Smooth muscle cell (in vitro differentiated cells): ENCODE data around the gene ATP12A. TPM values are rescaled to one million over a fixed set of nuclear protein-coding genes. Genes with fewer than 3 reads are reported as not detected.

ENCODE experiments used
- DNase-seq: peaks from one replicate; lab custom pipeline; 2025; ENCODE audit not compliant: unreplicated experiment; lab: John Stamatoyannopoulos, UW
- H2AFZ ChIP-seq: fragments of 200-600 bp; sonication (generic); 2 replicates; pipeline ENCODE4 v1.6.0; 2016; ENCODE audit warnings: antibody characterized with exemption, low read depth, mild to moderate bottlenecking
- H3F3A ChIP-seq: fragments of 200-600 bp; sonication (generic); 2 replicates; pipeline ENCODE4 v1.6.0; 2017; ENCODE audit warnings: antibody characterized with exemption, low read depth
- H3K27ac ChIP-seq: fragments of 200-600 bp; sonication (generic); 2 replicates; pipeline ENCODE4 v1.5.1; 2016; ENCODE audit warnings: low read depth, mild to moderate bottlenecking
- H3K27me3 ChIP-seq: fragments of 200-600 bp; sonication (generic); 2 replicates; pipeline ENCODE4 v1.6.1; 2016; ENCODE audit warnings: low read depth, mild to moderate bottlenecking
- H3K36me3 ChIP-seq: fragments of 200-600 bp; sonication (generic); 2 replicates; pipeline ENCODE4 v1.5.1; 2016; ENCODE audit warnings: low read depth
- H3K4me1 ChIP-seq: fragments of 200-600 bp; sonication (generic); 2 replicates; pipeline ENCODE4 v1.5.1; 2016; ENCODE audit warnings: low read depth
- H3K4me2 ChIP-seq: fragments of 200-600 bp; sonication (generic); 2 replicates; pipeline ENCODE4 v1.6.0; 2016; ENCODE audit warnings: mild to moderate bottlenecking
- H3K4me3 ChIP-seq: fragments of 200-600 bp; sonication (generic); 2 replicates; pipeline ENCODE4 v1.5.1; 2016; ENCODE audit warnings: mild to moderate bottlenecking
- H3K79me2 ChIP-seq: fragments of 200-600 bp; sonication (generic); 2 replicates; pipeline ENCODE4 v1.6.0; 2016; ENCODE audit warnings: low read depth, mild to moderate bottlenecking
- H3K9ac ChIP-seq: fragments of 200-600 bp; sonication (generic); 2 replicates; pipeline ENCODE4 v1.6.0; 2016; ENCODE audit warnings: low read depth
- H3K9me3 ChIP-seq: fragments of 200-600 bp; sonication (generic); replicated peaks from 2 replicates; pipeline ENCODE4 v1.5.1; 2016; ENCODE audit warnings: low read depth
- H4K20me1 ChIP-seq: fragments of 200-600 bp; sonication (generic); 2 replicates; pipeline ENCODE4 v1.6.0; 2016; ENCODE audit warnings: low read depth
- WGBS: methylation state at CpG from one replicate; pipeline ENCODE4 v1.1.7; 2016; ENCODE audit warnings: low lambda C conversion rate; 5-methylcytosine and 5-hydroxymethylcytosine counted together
- polyA plus RNA-seq: library from polyadenylated mRNA; unstranded; fragments of >200 nt; fragmentation: Nextera tagmentation; extraction: Ambion mirVana; gene quantifications from 2 replicates; pipeline ENCODE4 v1.2.1, GENCODE V29; 2016
- total RNA-seq: library from RNA; depleted of rRNA; stranded (reverse); fragments of >200 nt; gene quantifications from 2 replicates; pipeline ENCODE4 v1.2.3, GENCODE V29; 2014
- TF ChIP-seq, protein P1 (sequence below): fragments of 200-600 bp; sonication (generic); IDR thresholded peaks from 2 replicates; pipeline ENCODE4 v1.5.1; 2017; ENCODE audit warnings: borderline replicate concordance, mild to moderate bottlenecking, antibody characterized with exemption; ENCODE audit not compliant: insufficient read depth, poor library complexity, severe bottlenecking

ATP12A gene
- total and polyA plus RNA-seq, 2 experiments from 2014 or later: 0.63 to 0.67 TPM

DNA sequence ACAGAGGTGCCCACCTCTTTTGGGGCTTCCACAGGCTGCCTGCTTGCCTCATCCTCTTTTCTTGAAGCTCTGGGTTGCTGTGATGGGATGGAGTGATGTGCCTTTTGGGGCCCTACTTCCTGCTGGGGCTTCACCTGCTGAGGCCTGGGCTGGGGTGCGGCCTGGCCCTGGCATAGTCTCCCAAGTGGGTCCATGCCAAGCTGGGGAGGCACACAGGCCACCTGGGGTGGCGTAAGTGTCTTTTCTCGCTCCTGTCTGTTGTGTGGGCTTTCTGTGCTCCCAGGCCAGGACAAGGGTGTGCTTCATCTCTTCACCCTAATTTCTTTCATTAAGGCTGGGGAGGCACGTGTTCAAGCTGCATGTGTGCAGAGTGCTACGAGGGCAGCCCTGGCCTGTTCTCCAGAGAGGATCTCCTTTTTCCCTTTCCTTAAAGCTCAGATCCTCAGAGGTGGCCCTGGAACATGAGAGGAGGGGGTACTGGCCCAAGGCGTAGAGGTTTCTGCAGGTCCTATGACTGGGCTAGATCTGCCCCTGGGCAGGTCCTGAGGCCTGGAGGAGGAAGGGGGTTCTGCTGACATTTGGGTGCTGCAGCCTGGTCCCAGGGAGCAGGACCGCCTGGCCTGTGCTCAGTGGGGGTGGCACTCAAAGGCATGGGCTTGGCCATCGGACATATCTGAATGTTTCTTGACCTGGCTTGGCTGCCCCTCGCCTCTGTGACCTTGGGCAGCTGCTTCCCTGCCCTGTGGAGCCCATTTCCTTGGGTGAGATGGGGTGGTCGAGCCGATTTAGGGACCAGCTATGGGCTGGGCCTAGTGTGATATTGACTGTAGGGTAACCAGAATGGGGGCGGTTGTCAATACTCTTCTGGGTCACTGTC lies 60.0 kb downstream of the ATP12A start:
- H3K4me3 ChIP-seq: no peak overlapping the region
- DNase-seq: no peak
- no peaks in the 10 kb centered on the region for H3K4me1 ChIP-seq
- H2AFZ ChIP-seq: no peak overlapping the region
- no peak overlapping the region for H3K4me2 ChIP-seq
- no peaks in the 10 kb centered on the region for H3F3A ChIP-seq
- no peaks in the 10 kb centered on the region for H4K20me1 ChIP-seq
- WGBS: 90% methylated on average over 12 of the region's 12 CpGs
- H3K36me3 ChIP-seq: no peaks in the 10 kb centered on the region
- H3K27me3 ChIP-seq: peaks cover 24% of the 10 kb centered on the region
- H3K9me3 ChIP-seq: no peaks in the 10 kb centered on the region
- no peak overlapping the region for H3K27ac ChIP-seq
- TF ChIP-seq, protein P1, sequence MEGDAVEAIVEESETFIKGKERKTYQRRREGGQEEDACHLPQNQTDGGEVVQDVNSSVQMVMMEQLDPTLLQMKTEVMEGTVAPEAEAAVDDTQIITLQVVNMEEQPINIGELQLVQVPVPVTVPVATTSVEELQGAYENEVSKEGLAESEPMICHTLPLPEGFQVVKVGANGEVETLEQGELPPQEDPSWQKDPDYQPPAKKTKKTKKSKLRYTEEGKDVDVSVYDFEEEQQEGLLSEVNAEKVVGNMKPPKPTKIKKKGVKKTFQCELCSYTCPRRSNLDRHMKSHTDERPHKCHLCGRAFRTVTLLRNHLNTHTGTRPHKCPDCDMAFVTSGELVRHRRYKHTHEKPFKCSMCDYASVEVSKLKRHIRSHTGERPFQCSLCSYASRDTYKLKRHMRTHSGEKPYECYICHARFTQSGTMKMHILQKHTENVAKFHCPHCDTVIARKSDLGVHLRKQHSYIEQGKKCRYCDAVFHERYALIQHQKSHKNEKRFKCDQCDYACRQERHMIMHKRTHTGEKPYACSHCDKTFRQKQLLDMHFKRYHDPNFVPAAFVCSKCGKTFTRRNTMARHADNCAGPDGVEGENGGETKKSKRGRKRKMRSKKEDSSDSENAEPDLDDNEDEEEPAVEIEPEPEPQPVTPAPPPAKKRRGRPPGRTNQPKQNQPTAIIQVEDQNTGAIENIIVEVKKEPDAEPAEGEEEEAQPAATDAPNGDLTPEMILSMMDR: no peak
- no peak overlapping the region for H3K9ac ChIP-seq
- H3K79me2 ChIP-seq: no peaks in the 10 kb centered on the region

DNA sequence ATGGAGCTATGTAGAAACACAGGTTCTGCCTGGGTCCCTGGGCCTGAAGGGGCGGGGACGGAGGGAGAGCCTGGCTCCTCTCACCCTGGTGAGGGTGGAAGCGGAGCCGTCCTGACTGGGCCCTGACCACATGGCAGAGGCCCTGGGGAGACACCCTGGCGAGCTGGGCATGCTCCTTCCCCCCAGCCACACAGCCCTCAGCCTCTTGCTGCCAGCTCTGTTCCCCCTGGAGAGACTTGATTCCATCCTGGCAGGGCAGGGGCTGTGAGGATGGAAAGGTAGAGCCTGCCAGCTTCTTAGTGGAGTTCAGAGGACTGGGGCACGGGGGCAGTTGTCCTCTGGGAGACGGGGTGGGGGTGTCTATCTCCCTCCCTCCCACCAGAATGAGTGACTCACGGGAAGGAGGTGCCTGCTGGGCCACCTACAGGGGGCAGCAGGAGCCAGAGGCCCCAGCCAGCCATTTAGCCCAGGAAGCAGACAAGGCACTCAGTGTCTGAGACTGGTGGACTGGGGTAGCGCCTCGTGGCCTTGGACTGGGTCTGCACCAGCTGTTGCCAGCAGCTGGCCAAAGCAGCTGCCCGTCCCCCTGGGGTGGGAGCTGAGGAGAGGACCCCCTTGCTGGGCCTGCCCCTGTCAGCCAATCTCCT lies 60.9 kb downstream of the ATP12A start:
- no peak overlapping the region for H2AFZ ChIP-seq
- H3K27me3 ChIP-seq: peaks cover 33% of the 10 kb centered on the region
- no peaks in the 10 kb centered on the region for H4K20me1 ChIP-seq
- H3K4me2 ChIP-seq: no peak overlapping the region
- H3K36me3 ChIP-seq: no peaks in the 10 kb centered on the region
- H3F3A ChIP-seq: no peaks in the 10 kb centered on the region
- H3K9ac ChIP-seq: no peak overlapping the region
- peaks cover 3% of the 10 kb centered on the region for H3K4me1 ChIP-seq
- H3K79me2 ChIP-seq: no peaks in the 10 kb centered on the region
- H3K9me3 ChIP-seq: no peaks in the 10 kb centered on the region
- no peak overlapping the region for H3K4me3 ChIP-seq
- WGBS: 76% methylated on average over 11 of the region's 11 CpGs
- no peak for DNase-seq
- TF ChIP-seq, protein P1: peak; percentile 24
- no peak overlapping the region for H3K27ac ChIP-seq

DNA sequence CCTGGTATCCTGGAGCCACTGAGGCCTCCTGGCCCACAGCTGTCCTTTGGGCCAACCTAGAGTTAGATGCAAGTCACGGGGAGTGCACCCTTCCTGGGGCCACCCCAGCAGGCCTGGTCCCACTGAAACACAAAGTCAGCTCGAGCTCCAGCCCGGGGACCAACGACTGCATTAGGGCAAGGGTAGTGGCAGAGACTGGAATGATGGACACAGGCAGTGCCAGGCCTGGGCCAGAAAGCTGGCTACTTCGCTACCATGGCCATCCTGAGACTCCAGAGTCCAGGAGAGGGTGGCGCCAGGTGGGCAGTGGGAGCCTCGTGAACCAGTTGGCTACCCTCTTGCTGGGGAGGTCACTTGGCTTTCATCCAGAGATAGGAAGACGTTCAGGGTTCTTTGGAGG lies 61.6 kb downstream of the ATP12A start:
- H3F3A ChIP-seq: no peaks in the 10 kb centered on the region
- H4K20me1 ChIP-seq: no peaks in the 10 kb centered on the region
- no peak overlapping the region for H3K4me2 ChIP-seq
- TF ChIP-seq, protein P1: no peak
- H3K9me3 ChIP-seq: no peaks in the 10 kb centered on the region
- WGBS: 88% methylated on average over 8 of the region's 8 CpGs
- no peaks in the 10 kb centered on the region for H3K79me2 ChIP-seq
- H3K9ac ChIP-seq: no peak overlapping the region
- H2AFZ ChIP-seq: no peak overlapping the region
- DNase-seq: no peak
- H3K27me3 ChIP-seq: peaks cover 39% of the 10 kb centered on the region
- no peak overlapping the region for H3K4me3 ChIP-seq
- H3K36me3 ChIP-seq: no peaks in the 10 kb centered on the region
- H3K4me1 ChIP-seq: peaks cover 8% of the 10 kb centered on the region
- H3K27ac ChIP-seq: no peak overlapping the region
